Esophagus muscularis mucosa (tissue), 4 donors: ENCODE results near the gene PKP4. TPM values are rescaled to one million over a fixed set of nuclear protein-coding genes. Genes with fewer than 3 reads are reported as not detected.
A peak's percentile ranks its signal among the peaks of the same experiment; 100 is the strongest.

Experiments
- DNase-seq: peaks from one replicate; pipeline ENCODE4 v3.0.0-alpha.2; 2017; ENCODE audit errors: extremely low spot score
- H3K27ac ChIP-seq, 4 donors: fragments of 200-600 bp; sonication (generic); replicated peaks in 1 of 4; 1 replicate in 3 of 4; 2 replicates in 1 of 4; pipeline ENCODE4 v1.5.1; 2016 to 2019; ENCODE audit warnings: mild to moderate bottlenecking in 1 of 4
- H3K27me3 ChIP-seq, 4 donors: fragments of 200-600 bp; sonication (generic); one replicate each; pipeline versions ENCODE4 v1.5.1 to v1.6.0; 2016 to 2019
- H3K36me3 ChIP-seq, 4 donors: fragments of 200-600 bp; sonication (generic); one replicate each; pipeline ENCODE4 v1.5.1; 2016 to 2019
- H3K4me1 ChIP-seq, 4 donors: fragments of 200-600 bp; sonication (generic); one replicate each; pipeline ENCODE4 v1.5.1; 2016 to 2019
- H3K4me3 ChIP-seq, 4 donors: fragments of 200-600 bp; sonication (generic); 1 replicate in 2 of 4; 2 replicates in 2 of 4; pipeline ENCODE4 v1.5.1; 2016 to 2019; ENCODE audit warnings: mild to moderate bottlenecking in 4 of 4, moderate library complexity in 1 of 4
- H3K9me3 ChIP-seq, 4 donors: fragments of 200-600 bp; sonication (generic); 1 replicate in 3 of 4; 2 replicates in 1 of 4; pipeline ENCODE4 v1.5.1; 2016 to 2019
- CTCF ChIP-seq, 3 experiments: fragments of 200-600 bp in 2 of 3; fragments of 450-650 bp in 1 of 3; sonication (generic) in 2 of 3; IDR thresholded peaks; one replicate each; pipeline ENCODE4 v1.5.1; 2017 to 2019; ENCODE audit warnings: antibody characterized with exemption in 3 of 3, mild to moderate bottlenecking in 2 of 3, moderate library complexity in 1 of 3
- EP300 ChIP-seq: sonication (generic); formaldehyde crosslinking; IDR thresholded peaks from one replicate; pipeline ENCODE4 v1.6.1; 2017; ENCODE audit warnings: antibody characterized with exemption
- POLR2A ChIP-seq: fragments of 450-650 bp; IDR thresholded peaks from one replicate; pipeline ENCODE4 v1.6.1; 2017; ENCODE audit warnings: antibody characterized with exemption, moderate library complexity, mild to moderate bottlenecking, low read depth
- POLR2AphosphoS5 ChIP-seq, 2 donors: sonication (generic); formaldehyde crosslinking; IDR thresholded peaks; one replicate each; pipeline ENCODE4 v1.6.1; 2017; ENCODE audit warnings: antibody characterized with exemption in 2 of 2
- WGBS: methylation state at CpG from one replicate; pipeline ENCODE4 v1.1.5; 2018; 5-methylcytosine and 5-hydroxymethylcytosine counted together
- intact Hi-C: fragments of 100-400 bp; cut with DNase I; formaldehyde crosslinking; loops from one replicate; pipeline ENCODE4 v1.15.1; 2023
- total RNA-seq, 4 donors: library from RNA; depleted of rRNA; stranded (reverse); fragments of >200 nt; gene quantifications; one replicate each; pipeline versions ENCODE4 v1.1.0 to v1.2.1, GENCODE V29; 2016

The PKP4 gene
- total RNA-seq, 4 donors from 2014 or later = 79.7 to 131 (median 93.0) TPM

- DNase-seq = no peak
Observed at GRCh38 chr2:158510887-158511286, 54.1 kb downstream of the PKP4 start.

GRCh38 chr2:158511706-158512105 lies 55.0 kb downstream of the PKP4 start:
- intact Hi-C loops = no loop called here
- Histone ChIP-seq H3K4me3 (no peak overlapping the region), H3K9me3 (no peaks in the 10 kb centered on the region), H3K27me3 (no peaks in the 10 kb centered on the region), H3K27ac (no peak overlapping the region), H3K36me3 (no peaks in the 10 kb centered on the region), H3K4me1 (peaks cover 13 to 24% (median 17%) of the 10 kb centered on the region in 4 donors)
- no peak for DNase-seq
- TF ChIP-seq EP300 (no peak), CTCF (IDR thresholded peaks at IDR 0.05) (no peak), POLR2AphosphoS5 (IDR thresholded peaks at IDR 0.05) (no peak), POLR2A (no peak)

More at GRCh38 chr2:158510887-158511286, 54.1 kb downstream of the PKP4 start:
- Histone ChIP-seq H3K36me3 (no peaks in the 10 kb centered on the region), H3K4me3 (no peak overlapping the region), H3K27me3 (no peaks in the 10 kb centered on the region), H3K4me1 (peaks cover 13 to 30% (median 23%) of the 10 kb centered on the region in 4 donors), H3K9me3 (no peaks in the 10 kb centered on the region), H3K27ac (peak overlapping the region; percentile 3 to 55 (median 24))
- 94% methylated on average over 4 of the region's 8 CpGs for WGBS
- no peak for TF ChIP-seq POLR2AphosphoS5 (IDR thresholded peaks at IDR 0.05)
- no peak for TF ChIP-seq CTCF (IDR thresholded peaks at IDR 0.05)
- no peak for TF ChIP-seq POLR2A
- TF ChIP-seq EP300 = no peak
- intact Hi-C loops = no loop called here

- TF ChIP-seq EP300 = no peak
- no peak for TF ChIP-seq CTCF (IDR thresholded peaks at IDR 0.05)
- no peak for TF ChIP-seq POLR2AphosphoS5 (IDR thresholded peaks at IDR 0.05)
- TF ChIP-seq POLR2A = no peak
- no peak overlapping the region for H3K4me3 ChIP-seq
- intact Hi-C loops = no loop called here
- no peak for DNase-seq
- H3K36me3 ChIP-seq = no peaks in the 10 kb centered on the region
- H3K9me3 ChIP-seq = no peaks in the 10 kb centered on the region
- H3K4me1 ChIP-seq = peaks cover 13 to 22% (median 17%) of the 10 kb centered on the region in 4 donors
- 87% methylated on average over 1 of the region's 1 CpG for WGBS
- H3K27me3 ChIP-seq = no peaks in the 10 kb centered on the region
- H3K27ac ChIP-seq = no peak overlapping the region
Observed at GRCh38 chr2:158512323-158512722, 55.6 kb downstream of the PKP4 start.

- WGBS = 98% methylated on average over 5 of the region's 5 CpGs
- H3K27ac ChIP-seq = no peak overlapping the region
- H3K27me3 ChIP-seq = no peaks in the 10 kb centered on the region
- DNase-seq = no peak
- intact Hi-C loops = no loop called here
- no peak overlapping the region for H3K4me3 ChIP-seq
- peaks cover 7 to 30% (median 26%) of the 10 kb centered on the region in 4 donors for H3K4me1 ChIP-seq
- TF ChIP-seq CTCF (IDR thresholded peaks at IDR 0.05) = no peak
- no peak for TF ChIP-seq POLR2AphosphoS5 (IDR thresholded peaks at IDR 0.05)
- TF ChIP-seq EP300 = no peak
- TF ChIP-seq POLR2A = no peak
- no peaks in the 10 kb centered on the region for H3K9me3 ChIP-seq
- no peaks in the 10 kb centered on the region for H3K36me3 ChIP-seq
Observed at GRCh38 chr2:158513841-158514240, 57.1 kb downstream of the PKP4 start.

- Histone ChIP-seq H3K9me3 (no peaks in the 10 kb centered on the region), H3K27me3 (no peaks in the 10 kb centered on the region), H3K4me3 (no peak overlapping the region), H3K36me3 (no peaks in the 10 kb centered on the region), H3K27ac (no peak overlapping the region), H3K4me1 (peaks cover 0 to 24% (median 18%) of the 10 kb centered on the region in 4 donors)
- TF ChIP-seq POLR2A = no peak
- TF ChIP-seq EP300 = no peak
- peak in 1 of 2 donors; percentile 14 for TF ChIP-seq POLR2AphosphoS5 (IDR thresholded peaks at IDR 0.05)
- TF ChIP-seq CTCF (IDR thresholded peaks at IDR 0.05) = no peak
- DNase-seq = no peak
- intact Hi-C loops = no loop called here
- 75% methylated on average over 3 of the region's 3 CpGs for whole genome bisulfite sequencing
Observed at GRCh38 chr2:158518084-158518483, 61.3 kb downstream of the PKP4 start.
